Stimulated activated CD8-positive, alpha-beta memory T cell treated with anti-CD3 and anti-CD28 coated beads, Interleukin-12 subunit alpha, Interleukin-12 subunit beta, amount 100 ng/mL, for 24 hours (primary cell): ENCODE data around the gene SSX4B.
"Not testable (repeated sequence)": the region's sequence is repeated elsewhere in the genome, so short reads cannot be mapped to it uniquely, and the experiment has no call there.

Source experiments
- DNase-seq: peaks from one replicate; pipeline ENCODE4 v3.0.0-alpha.2; 2020; ENCODE audit errors: extremely low read depth

Gene SSX4B, protein sequence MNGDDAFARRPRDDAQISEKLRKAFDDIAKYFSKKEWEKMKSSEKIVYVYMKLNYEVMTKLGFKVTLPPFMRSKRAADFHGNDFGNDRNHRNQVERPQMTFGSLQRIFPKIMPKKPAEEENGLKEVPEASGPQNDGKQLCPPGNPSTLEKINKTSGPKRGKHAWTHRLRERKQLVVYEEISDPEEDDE

DNA sequence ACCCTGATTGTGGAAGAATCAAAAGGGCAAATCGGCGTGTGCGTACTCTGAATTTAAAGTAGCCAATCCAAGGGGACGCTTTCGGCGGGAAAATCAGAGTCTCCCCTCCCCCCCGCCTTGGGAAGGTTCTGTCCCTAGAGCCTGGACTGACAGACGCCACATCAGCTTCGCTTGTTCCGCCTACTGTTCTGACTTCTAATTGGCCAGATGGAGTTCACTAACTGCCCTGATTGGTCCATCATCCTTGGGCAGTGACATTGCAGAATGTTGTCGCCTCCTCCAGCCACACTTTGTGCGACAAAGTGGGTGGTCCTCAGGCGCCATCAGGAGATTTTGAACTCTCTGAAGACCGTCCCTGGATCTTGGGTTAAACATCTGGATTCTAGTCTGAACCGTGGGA, at the start of gene SSX4B:
Gene SSX4B, minus strand, starts transcription at position 101 of the 400 bp plus-strand sequence. CDS start 588 bp downstream, outside the sequence.
- DNase-seq = not testable (repeated sequence)

DNA sequence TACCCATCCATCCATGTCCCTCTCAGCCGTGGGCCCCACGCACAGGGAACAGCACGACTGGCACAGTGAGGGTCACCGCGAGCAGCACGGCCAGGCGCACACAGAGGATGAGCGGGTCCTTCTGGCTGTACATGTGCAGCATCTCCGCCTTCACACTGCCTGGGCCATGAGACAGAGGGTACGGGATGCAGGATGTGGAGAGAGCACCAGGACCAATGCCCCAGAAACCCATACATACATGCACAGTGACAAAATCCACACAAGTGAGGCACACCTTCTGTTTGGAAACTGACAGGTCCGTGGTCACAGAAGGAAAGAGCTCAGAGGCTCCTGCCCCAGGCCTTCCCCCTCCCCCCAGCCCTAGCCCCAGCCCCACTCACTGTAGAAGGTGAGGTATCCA, 48.8 kb upstream of the SSX4B start:
- no peak for DNase-seq

DNA sequence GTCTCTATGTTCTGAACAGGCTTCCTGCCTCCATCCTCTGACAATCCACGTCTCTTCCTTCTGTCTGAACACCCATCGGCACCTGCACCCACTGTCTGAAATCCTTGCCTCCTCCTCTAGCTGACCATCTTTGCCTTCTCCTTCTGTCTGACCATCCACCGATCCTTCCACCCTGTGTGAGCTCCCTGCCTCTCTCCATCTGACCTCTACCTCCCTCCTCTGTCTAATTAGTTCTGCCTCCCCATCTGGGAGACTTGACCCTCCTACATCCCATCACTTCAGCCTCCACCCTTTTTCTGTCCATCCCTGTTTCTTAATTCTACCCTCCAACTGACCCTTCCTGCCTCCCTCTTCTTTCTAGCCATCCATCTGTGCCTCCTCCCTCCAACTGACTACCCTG, 48.3 kb upstream of the SSX4B start:
- no peak for DNase-seq

DNA sequence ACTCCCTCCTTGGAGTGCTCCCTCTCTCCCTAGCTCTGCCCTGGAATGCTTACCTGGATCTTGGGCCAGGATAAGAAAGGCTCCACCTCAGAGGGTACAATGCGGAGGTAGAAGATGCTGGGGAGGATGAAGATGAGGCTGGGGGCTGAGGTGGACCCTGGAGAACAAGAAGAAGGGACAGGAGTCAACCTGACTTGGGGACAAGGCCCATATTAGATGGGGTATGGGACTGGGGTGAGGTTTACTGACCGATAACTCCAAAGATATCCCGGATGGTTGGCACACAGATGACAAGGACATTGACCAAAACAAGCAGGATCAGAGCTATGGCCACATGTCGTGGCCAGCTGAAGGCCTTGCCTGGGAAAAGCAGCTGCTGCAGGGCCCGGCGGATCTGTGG, 47.7 kb upstream of the SSX4B start:
- no peak for DNase-seq

DNA sequence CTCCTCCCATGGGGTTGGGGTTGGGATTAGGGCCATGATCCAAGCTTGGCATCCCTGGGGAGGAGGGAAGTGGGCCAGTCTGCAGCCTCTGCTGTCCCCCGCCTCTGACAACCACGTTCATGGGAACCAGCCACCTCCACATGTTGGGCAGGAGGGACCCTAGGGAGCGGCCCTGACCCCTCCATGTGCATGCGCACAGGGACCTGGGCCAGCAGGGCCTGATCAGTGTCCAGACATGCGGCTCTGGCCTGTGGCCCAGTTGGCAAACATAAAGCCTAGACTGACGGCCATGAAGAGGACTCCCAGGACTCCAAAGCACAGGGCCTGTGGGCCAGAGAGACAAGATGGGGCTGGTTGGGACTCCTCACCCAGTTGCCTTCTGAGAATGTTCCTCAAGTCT, 47.0 kb upstream of the SSX4B start:
- DNase-seq = no peak

DNA sequence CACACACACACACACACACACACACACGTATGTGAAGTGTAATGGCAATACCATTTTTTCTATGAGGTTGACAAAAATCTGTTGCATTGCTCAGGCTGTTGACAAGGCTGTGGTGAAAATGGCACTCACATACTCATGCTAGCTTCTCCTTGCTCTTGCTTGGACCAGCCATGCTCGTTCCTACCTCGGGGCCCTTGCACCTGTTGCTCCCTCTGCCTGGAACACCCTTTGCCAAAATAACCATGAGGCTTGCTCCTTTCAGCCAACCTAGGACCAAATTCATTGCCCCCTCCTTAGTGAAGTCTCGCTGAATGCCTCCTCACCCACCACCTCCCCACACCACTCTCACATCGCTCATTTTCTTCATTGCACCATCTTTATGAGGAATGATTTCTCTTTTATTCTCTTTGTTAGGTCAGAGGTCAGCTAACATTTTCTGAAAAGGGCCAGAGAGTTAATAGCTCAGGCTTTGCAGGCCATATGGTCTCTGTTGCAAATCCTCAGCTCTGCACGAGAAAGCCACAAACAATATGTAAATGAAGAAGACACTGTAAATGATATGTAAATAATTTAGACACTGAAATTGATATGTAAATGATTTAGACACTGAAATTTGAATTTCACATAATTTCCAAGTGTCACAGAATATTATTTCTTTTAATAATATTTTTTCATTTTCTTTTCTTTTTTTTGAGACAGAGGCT, 45.0 kb upstream of the SSX4B start:
- DNase-seq = no peak

DNA sequence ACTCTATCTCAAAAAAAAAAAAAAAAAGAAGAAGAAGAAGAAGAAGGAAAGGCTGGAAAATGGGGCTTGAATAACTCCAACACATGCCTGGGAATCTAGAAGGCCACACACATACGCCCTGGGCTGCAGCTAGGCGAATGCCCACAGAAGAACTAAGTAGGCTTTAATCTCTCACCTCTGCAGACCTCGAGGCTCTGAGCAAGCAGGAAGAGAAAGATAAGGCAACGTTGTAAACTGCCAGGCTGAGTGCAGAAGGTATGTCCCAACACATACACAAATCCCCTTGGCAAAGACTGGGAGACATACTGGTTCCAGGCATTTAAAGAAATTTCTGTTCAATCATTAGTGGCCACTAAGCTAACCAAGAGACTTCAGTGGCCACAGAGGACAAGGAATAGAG, 39.9 kb upstream of the SSX4B start:
- no peak for DNase-seq

DNA sequence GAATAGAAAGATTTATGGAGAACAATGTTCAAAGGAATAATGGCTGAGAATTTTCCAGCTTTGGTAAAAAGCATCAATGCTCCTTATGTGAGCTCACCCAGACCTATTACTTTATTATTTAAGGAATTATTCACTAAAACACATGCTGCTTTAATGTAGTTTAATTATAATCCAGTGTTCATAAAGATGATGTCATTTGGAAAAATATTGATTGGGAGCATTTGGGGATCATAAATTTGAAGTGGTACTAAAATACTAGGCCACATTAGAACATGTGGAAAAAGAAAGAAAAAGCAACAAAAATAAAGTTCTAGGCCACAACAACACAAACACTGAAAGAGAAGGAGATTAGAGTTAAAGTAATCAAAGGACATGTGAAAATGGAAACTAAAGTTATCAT, 38.3 kb upstream of the SSX4B start:
- no peak for DNase-seq

DNA sequence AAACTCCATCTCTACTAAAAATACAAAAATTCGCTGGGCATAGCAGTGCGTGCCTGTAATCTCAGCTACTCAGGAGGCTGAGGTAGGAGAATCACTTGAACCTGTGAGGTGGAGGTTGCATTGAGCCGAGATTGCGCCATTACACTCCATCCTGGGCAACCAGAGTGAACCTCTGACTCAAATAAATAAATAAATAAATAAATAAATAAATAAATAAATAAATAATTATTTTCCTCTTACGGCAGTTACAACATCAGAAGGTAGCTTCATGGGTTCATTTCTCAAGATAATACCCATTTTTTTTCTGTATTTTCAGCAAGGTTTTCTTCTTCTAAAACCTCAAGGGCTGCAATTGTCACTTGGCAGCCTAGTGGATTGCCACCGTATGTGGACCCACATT, 35.4 kb upstream of the SSX4B start:
- not testable (repeated sequence) for DNase-seq

DNA sequence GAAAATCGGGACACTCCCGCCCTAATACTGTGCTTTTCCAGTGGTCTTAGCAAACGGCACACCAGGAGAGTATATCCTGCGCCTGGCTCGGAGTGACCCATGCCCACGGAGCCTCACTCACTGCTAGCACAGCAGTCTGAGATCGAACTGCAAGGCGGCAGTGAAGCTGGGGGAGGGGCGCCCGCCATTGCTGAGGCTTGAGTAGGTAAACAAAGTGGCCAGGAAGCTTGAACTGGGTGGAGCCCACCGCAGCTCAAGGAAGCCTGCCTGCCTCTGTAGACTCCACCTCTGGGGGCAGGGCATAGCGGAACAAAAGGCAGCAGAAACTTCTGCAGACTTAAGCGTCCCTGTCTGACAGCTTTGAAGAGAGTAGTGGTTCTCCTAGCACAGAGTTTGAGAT, 22.0 kb upstream of the SSX4B start:
- DNase-seq = not testable (repeated sequence)

DNA sequence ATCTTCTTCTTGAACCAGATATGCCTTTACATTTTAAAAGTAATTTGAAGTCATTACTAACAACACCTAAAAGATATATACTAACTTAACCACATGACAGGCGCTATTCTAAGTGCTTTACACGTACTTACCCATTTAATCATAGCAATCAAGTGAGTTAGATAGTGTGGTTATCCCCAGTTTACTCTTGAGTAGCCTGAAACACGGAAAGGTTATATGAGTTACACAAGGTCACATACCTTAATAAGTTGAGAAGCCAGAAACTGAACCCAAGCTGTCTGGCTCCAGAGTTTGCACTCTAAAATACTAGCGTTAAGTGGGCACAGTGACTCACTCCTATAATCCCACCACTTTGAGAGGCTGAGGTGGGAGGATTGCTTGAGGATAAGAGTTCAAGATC, 18.4 kb upstream of the SSX4B start:
- not testable (repeated sequence) for DNase-seq

DNA sequence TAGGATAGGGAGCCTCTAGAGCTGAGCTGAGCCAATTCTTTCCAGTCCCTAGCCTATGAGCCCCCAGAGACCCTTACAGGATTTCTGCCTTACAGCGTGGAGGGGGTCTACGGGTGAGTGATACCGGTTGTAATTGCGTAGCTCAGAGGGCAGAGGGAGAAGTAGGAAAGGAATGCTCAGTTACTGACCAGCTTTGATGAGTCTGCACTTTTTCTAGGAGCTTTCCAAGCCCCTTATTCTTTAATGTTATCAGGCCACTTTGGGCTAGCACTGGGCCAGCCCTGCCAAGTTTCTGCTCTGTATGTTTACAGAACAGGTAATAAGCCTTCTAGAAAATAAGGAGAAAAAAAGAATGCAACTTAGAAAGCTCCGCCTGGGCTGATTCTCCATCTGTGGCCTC, 17.8 kb upstream of the SSX4B start:
- not testable (repeated sequence) for DNase-seq

DNA sequence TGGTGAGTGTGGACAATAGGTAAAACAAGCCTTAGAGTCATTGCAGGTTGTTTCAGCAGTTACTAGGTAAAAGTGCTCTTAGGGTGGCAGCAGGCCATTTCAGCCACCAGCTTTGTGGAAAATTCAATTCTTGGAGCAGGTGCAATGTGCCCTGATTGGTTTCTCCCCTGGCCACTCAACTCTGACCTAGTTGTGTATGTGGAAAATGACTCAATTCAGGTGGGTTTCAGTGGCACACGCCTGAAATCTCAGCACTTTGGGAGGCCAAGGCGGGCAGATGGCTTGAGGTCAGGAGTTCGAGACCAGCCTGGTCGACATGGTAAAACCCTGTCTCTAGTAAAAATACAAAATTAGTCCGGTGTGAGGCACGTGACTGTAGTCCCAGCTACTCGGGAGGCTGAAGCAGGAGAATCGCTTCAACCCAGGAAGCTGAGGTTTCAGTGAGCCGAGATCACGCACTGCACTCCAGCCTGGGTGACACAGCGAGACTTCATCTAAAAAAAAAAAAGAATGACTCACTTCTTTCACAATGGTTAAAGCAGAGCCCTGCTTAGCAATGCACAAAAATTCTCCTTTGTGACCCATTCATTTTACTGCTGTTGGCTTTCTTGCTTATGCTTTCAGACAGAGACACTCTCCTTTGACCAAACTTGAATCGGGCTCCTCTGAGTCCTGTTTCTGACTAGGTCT, 15.4 kb upstream of the SSX4B start:
- DNase-seq = not testable (repeated sequence)

DNA sequence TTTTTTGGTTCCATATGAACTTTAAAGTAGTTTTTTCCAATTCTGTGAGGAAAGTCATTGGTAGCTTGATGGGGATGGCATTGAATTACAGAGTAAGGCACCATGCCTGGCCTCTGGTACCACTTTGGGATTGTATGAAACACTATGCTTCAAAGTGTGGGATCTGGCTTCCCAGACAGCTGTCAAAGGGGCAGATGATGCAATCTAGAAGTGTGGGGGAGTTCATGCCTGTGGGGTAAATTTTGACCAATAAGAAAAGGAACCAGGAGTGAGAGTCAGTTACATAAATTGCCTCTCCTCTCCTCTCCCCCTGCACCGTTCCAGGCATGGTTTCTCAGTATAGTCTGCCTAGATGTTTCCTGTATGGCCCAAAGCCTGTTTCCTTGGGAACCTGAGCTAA, 13.9 kb downstream of the SSX4B start:
- DNase-seq = not testable (repeated sequence)

DNA sequence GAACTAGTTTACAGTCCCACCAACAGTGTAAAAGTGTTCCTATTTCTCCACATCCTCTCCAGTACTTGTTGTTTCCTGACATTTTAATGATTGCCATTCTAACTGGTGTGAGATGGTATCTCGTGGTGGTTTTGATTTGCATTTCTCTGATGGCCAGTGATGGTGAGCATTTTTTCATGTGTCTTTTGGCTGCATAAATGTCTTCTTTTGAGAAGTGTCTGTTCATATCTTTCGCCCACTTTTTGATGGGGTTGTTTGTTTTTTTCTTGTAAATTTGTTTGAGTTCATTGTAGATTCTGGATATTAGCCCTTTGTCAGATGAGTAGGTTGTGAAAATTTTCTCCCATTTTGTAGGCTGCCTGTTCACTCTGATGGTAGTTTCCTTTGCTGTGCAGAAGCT, 14.8 kb downstream of the SSX4B start:
- not testable (repeated sequence) for DNase-seq

DNA sequence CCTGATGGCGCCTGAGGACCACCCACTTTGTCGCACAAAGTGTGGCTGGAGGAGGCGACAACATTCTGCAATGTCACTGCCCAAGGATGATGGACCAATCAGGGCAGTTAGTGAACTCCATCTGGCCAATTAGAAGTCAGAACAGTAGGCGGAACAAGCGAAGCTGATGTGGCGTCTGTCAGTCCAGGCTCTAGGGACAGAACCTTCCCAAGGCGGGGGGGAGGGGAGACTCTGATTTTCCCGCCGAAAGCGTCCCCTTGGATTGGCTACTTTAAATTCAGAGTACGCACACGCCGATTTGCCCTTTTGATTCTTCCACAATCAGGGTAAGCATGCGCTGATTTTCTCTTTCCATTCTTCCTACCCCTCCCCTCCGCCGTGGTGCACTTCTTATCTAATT, 28.5 kb downstream of the SSX4B start, which contains the start of gene SSX4:
Gene SSX4, plus strand, starts transcription at position 301 of the 400 bp plus-strand sequence. CDS start 515 bp downstream, outside the sequence.
- DNase-seq = not testable (repeated sequence)

DNA sequence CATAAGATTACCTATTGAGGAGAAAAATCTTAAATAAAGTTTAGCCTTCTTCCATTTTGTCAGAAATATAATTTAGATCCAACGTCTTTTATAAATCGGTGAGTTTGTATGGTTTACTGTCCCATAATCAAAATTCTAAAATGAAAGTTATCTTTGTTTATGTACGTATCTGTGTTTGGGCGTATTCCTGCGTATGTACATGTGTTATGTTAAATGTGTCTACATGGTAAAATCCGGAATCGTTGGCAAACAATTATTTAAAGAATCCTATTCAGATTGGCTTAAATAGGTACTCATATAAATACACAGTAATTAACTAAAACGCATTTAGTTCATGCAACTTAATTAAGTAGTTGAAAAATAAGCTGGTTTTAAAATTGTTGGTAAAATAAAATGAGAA, 41.4 kb downstream of the SSX4B start:
- not testable (repeated sequence) for DNase-seq

DNA sequence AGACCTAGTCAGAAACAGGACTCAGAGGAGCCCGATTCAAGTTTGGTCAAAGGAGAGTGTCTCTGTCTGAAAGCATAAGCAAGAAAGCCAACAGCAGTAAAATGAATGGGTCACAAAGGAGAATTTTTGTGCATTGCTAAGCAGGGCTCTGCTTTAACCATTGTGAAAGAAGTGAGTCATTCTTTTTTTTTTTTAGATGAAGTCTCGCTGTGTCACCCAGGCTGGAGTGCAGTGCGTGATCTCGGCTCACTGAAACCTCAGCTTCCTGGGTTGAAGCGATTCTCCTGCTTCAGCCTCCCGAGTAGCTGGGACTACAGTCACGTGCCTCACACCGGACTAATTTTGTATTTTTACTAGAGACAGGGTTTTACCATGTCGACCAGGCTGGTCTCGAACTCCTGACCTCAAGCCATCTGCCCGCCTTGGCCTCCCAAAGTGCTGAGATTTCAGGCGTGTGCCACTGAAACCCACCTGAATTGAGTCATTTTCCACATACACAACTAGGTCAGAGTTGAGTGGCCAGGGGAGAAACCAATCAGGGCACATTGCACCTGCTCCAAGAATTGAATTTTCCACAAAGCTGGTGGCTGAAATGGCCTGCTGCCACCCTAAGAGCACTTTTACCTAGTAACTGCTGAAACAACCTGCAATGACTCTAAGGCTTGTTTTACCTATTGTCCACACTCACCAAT, 43.9 kb downstream of the SSX4B start:
- not testable (repeated sequence) for DNase-seq

DNA sequence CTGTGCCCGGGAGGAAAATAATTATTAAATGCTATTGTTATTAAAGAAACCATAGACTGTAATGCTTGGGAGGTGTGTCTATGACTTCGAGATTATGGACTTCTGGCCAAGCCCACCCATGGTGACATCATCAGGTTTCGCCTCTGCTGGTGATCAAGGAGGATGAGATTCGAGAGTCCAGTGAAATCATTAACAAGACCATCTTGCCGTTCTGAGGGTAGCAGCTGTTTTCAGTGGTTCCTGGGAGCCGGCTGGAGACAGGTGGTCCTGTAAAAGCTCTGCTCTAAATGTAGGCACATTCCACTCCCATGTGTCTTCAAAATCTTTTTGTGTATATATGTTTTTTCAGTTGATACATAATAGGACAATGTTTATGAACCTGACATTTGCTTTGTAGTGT, 52.5 kb downstream of the SSX4B start:
- not testable (repeated sequence) for DNase-seq

DNA sequence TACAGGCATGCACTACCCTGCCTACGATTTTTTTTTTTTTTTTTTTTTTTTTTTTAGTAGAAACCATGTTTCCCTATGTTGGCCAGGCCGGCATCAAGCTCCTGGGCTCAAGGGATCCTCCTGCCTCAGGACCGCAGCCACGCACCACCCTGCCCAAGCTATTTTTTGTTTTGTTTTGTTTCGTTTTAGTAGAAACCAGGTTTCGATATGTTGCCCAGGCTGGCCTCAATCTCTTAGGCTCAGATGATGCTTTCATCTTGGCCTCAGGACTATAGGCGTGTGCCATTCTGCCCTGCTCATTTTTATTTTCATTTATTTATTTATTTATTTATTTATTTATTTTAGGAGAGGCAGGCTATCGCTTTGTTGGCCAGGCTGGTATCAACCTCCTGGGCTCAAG, 54.1 kb downstream of the SSX4B start:
- no peak for DNase-seq

DNA sequence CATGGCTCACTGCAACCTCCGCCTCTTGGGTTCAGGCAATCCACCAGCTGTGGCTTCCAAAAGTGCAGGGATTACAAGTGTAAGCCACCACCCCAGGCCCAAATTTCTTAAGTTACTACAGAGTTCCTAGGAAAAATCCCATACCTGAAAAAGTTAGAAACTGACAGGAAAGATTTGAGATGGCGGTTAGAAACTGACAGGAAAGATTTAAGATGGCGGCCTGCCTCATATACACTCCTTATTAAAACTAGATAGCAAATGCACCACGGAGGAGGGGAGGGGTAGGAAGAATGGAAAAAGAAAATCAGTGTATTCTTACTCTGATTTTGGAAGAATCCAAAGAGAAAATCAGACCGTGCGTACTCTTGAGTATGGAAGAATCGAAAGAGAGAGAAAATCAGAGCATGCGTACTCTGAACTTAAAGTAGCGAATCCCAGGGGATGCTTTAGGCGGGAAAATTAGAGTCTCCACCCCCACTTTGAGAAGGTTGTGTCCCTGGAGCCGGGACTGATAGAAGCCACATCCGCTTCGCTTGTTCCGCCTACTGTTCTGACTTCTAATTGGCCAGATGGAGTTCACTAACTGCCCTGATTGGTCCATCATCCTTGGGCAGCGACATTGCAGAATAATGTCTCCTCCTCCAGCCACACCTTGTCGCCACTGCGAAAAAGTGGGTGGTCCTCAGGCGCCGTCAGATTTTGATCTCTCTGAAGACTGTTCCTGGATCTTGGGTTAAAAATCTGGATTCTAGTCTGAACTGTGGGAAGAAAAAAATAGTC, 55.3 kb downstream of the SSX4B start, which contains the start of gene SSX3:
Gene SSX3, minus strand, starts transcription at position 389 of the 780 bp plus-strand sequence. CDS start 1,454 bp downstream, outside the sequence.
- not testable (repeated sequence) for DNase-seq
